ENCODE results near the gene RASL12. TPM values are rescaled to one million over a fixed set of nuclear protein-coding genes. Genes with fewer than 3 reads are reported as not detected.

The RASL12 gene
- polyA plus RNA-seq, 3 donors: not detected

DNA sequence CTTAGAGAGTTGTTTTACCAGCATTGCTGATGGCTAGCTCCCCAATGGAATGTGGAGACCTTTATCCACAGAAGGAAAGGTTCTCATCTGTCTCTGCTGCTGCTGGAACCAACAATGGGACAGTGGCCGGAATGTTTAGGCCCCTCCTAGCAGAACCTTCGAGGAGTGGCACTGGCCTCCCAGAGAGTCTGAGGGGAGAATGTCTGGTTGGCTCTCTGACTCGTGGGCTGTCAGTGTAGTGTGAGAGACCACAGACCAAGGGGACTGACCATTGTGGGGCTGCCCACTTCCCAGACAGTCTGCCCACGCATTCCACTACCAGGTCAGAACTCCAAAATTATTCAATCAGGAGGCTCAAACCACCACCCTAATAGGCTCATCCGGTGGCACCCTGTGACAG, 5.1 kb downstream of the RASL12 start:
- H3K27me3 ChIP-seq (ENCODE audit: control insufficient read depth in 2 of 2, insufficient read depth in 2 of 2, low read length in 2 of 2): peaks cover 19 to 28% of the 10 kb centered on the region in 2 donors
- no peaks in the 10 kb centered on the region for H3K79me2 ChIP-seq (ENCODE audit: insufficient read depth, low read length)
- no peak overlapping the region for H3K4me3 ChIP-seq (replicated peaks in 1 of 3; ENCODE audit: low read depth in 2 of 3, low read length in 3 of 3)
- TF ChIP-seq, protein P1, sequence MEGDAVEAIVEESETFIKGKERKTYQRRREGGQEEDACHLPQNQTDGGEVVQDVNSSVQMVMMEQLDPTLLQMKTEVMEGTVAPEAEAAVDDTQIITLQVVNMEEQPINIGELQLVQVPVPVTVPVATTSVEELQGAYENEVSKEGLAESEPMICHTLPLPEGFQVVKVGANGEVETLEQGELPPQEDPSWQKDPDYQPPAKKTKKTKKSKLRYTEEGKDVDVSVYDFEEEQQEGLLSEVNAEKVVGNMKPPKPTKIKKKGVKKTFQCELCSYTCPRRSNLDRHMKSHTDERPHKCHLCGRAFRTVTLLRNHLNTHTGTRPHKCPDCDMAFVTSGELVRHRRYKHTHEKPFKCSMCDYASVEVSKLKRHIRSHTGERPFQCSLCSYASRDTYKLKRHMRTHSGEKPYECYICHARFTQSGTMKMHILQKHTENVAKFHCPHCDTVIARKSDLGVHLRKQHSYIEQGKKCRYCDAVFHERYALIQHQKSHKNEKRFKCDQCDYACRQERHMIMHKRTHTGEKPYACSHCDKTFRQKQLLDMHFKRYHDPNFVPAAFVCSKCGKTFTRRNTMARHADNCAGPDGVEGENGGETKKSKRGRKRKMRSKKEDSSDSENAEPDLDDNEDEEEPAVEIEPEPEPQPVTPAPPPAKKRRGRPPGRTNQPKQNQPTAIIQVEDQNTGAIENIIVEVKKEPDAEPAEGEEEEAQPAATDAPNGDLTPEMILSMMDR (IDR thresholded peaks at IDR 0.05): no peak
- H3K9me3 Mint-ChIP-seq: peaks cover 0 to 5% (median 0%) of the 10 kb centered on the region in 7 donors
- DNase-seq: no peak
- no peak overlapping the region for H3K27ac ChIP-seq (ENCODE audit: low read depth in 1 of 2, low read length in 2 of 2)
- peaks cover 0 to 8% of the 10 kb centered on the region in 2 donors for H3K9me3 ChIP-seq (replicated peaks in 1 of 2; ENCODE audit: control insufficient read depth in 1 of 2, insufficient read depth in 1 of 2, low read length in 2 of 2)
- H3K4me1 Mint-ChIP-seq: peaks cover 3% of the 10 kb centered on the region
- H3K4me3 Mint-ChIP-seq: no peak overlapping the region
- no CpG with 5 or more reads among the region's 5 CpGs for WGBS (ENCODE audit: insufficient coverage)
- H3K36me3 ChIP-seq (replicated peaks in 1 of 2; ENCODE audit: control insufficient read depth in 1 of 2, insufficient read depth in 2 of 2, low read length in 2 of 2): no peaks in the 10 kb centered on the region
- H3K4me2 ChIP-seq (replicated peaks; ENCODE audit: extremely low read depth, low read length, poor library complexity, severe bottlenecking): no peak overlapping the region
- intact Hi-C loops (cut with micrococcal nuclease): no loop called here
- peaks cover 0 to 2% of the 10 kb centered on the region in 2 donors for H3K36me3 Mint-ChIP-seq
- peaks cover 28 to 39% (median 37%) of the 10 kb centered on the region in 3 donors for H3K27me3 Mint-ChIP-seq (ENCODE audit: low read depth in 3 of 3)
- H2AFZ ChIP-seq (ENCODE audit: insufficient read depth, low read depth, low read length, poor library complexity, severe bottlenecking): no peak overlapping the region
- H3K9ac ChIP-seq (ENCODE audit: insufficient read depth, low read length, poor library complexity, severe bottlenecking): no peak overlapping the region
- H4K20me1 ChIP-seq (ENCODE audit: insufficient read depth, low read length): no peaks in the 10 kb centered on the region
- no peak overlapping the region for H3K27ac Mint-ChIP-seq
- peaks cover 0 to 5% of the 10 kb centered on the region in 2 donors for H3K4me1 ChIP-seq (ENCODE audit: control insufficient read depth in 1 of 2, insufficient read depth in 2 of 2, low read length in 2 of 2)

DNA sequence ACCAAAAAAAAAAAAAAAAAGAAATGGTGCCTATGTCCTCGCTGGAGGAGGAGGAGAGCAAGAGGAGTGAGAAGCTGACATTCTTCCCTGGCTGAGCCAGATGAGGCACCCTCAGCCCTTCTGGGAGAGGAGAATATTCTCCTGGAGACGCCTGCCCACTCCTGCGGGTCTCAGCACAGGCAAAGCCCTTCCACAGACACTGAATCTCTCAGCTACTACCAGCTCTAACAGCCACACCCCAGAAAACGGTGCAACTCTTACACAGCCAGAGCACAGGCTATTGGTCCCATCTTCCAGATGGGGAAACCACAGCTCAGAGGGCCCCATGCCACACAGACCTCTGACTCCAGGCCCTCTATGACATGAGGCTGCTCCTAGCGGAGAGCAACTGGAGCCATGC, 5.7 kb downstream of the RASL12 start:
- no peak overlapping the region for H3K4me3 Mint-ChIP-seq
- H3K27ac ChIP-seq (ENCODE audit: low read depth in 1 of 2, low read length in 2 of 2): no peak overlapping the region
- DNase-seq: no peak
- intact Hi-C loops (cut with micrococcal nuclease): no loop called here
- peaks cover 14 to 22% of the 10 kb centered on the region in 2 donors for H3K27me3 ChIP-seq (ENCODE audit: control insufficient read depth in 2 of 2, insufficient read depth in 2 of 2, low read length in 2 of 2)
- TF ChIP-seq, protein P1 (IDR thresholded peaks at IDR 0.05): no peak
- H3K79me2 ChIP-seq (ENCODE audit: insufficient read depth, low read length): no peaks in the 10 kb centered on the region
- no peaks in the 10 kb centered on the region for H3K4me1 Mint-ChIP-seq
- H2AFZ ChIP-seq (ENCODE audit: insufficient read depth, low read depth, low read length, poor library complexity, severe bottlenecking): no peak overlapping the region
- peaks cover 24 to 35% (median 32%) of the 10 kb centered on the region in 3 donors for H3K27me3 Mint-ChIP-seq (ENCODE audit: low read depth in 3 of 3)
- peaks cover 0 to under 1% (median 0%) of the 10 kb centered on the region in 7 donors for H3K9me3 Mint-ChIP-seq
- H3K36me3 ChIP-seq (replicated peaks in 1 of 2; ENCODE audit: control insufficient read depth in 1 of 2, insufficient read depth in 2 of 2, low read length in 2 of 2): no peaks in the 10 kb centered on the region
- H3K36me3 Mint-ChIP-seq: no peaks in the 10 kb centered on the region
- no peaks in the 10 kb centered on the region for H4K20me1 ChIP-seq (ENCODE audit: insufficient read depth, low read length)
- no peak overlapping the region for H3K4me2 ChIP-seq (replicated peaks; ENCODE audit: extremely low read depth, low read length, poor library complexity, severe bottlenecking)
- H3K4me3 ChIP-seq (replicated peaks in 1 of 3; ENCODE audit: low read depth in 2 of 3, low read length in 3 of 3): no peak overlapping the region
- peaks cover 0 to 5% of the 10 kb centered on the region in 2 donors for H3K9me3 ChIP-seq (replicated peaks in 1 of 2; ENCODE audit: control insufficient read depth in 1 of 2, insufficient read depth in 1 of 2, low read length in 2 of 2)
- peak overlapping the region in 1 of 7 donors; percentile 3 for H3K27ac Mint-ChIP-seq
- 92% methylated on average over 4 of the region's 5 CpGs for WGBS (ENCODE audit: insufficient coverage)
- no peak overlapping the region for H3K9ac ChIP-seq (ENCODE audit: insufficient read depth, low read length, poor library complexity, severe bottlenecking)
- H3K4me1 ChIP-seq (ENCODE audit: control insufficient read depth in 1 of 2, insufficient read depth in 2 of 2, low read length in 2 of 2): no peaks in the 10 kb centered on the region

Data from CD14-positive monocyte (primary cell).